ENCODE data around the gene KRTAP2-3. TPM values are rescaled to one million over a fixed set of nuclear protein-coding genes. Genes with fewer than 3 reads are reported as not detected.

KRTAP2-3 gene
- total RNA-seq, 1 donor from 2014 or later = not detected

DNA sequence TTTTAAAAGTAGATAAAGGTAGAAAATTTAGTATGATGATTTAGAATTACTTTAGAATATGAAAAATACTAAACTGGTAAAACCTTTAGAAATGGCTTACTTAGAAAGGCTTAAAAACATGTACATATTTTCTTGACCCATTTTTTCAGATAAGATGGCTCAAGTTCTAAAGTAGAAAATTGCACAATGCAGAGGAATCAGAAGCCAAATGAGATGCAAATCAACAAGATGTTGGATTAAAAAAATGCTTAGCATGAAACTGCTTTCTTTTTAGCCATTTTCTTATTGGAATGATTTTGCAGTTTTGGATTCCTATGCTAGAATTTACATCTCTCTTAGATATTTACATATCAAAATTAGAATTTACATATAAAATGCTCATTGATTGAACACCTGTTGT is 49.5 kb downstream of the KRTAP2-3 start:
- TF ChIP-seq, protein P1, sequence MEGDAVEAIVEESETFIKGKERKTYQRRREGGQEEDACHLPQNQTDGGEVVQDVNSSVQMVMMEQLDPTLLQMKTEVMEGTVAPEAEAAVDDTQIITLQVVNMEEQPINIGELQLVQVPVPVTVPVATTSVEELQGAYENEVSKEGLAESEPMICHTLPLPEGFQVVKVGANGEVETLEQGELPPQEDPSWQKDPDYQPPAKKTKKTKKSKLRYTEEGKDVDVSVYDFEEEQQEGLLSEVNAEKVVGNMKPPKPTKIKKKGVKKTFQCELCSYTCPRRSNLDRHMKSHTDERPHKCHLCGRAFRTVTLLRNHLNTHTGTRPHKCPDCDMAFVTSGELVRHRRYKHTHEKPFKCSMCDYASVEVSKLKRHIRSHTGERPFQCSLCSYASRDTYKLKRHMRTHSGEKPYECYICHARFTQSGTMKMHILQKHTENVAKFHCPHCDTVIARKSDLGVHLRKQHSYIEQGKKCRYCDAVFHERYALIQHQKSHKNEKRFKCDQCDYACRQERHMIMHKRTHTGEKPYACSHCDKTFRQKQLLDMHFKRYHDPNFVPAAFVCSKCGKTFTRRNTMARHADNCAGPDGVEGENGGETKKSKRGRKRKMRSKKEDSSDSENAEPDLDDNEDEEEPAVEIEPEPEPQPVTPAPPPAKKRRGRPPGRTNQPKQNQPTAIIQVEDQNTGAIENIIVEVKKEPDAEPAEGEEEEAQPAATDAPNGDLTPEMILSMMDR (IDR thresholded peaks at IDR 0.05) = no peak
- Mint-ChIP-seq H3K27me3 (peaks cover 9% of the 10 kb centered on the region), H3K4me1 (no peaks in the 10 kb centered on the region), H3K4me3 (no peak overlapping the region), H3K9me3 (no peaks in the 10 kb centered on the region), H3K36me3 (ENCODE audit: low read depth) (no peaks in the 10 kb centered on the region), H3K27ac (no peak overlapping the region)
- intact Hi-C loops (cut with micrococcal nuclease) = no loop called here
- CTCF ChIA-PET = no interaction called here
- ATAC-seq (ENCODE audit: low read depth) (no peak), DNase-seq (no peak)
- POLR2A ChIA-PET = no interaction called here

DNA sequence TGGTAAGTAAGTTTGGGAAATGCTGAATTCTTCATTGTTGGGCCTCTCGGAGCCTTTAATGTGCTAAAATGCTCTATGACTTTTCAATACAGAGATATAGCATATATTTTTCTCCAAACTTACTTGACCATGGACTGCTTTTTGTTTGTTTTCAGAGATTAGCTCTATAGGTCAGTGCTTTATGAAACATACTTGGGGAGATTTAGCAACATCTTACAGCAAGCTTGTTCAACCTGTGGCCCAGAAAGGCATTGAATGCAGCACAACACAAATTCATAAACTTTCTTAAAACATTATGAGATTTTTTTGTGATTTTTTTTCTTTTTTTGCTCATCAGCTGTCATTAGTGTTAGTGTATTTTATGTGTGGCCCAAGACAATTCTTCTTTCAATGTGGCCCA is 50.0 kb downstream of the KRTAP2-3 start:
- DNase-seq (no peak), ATAC-seq (ENCODE audit: low read depth) (no peak)
- POLR2A ChIA-PET = no interaction called here
- no peaks in the 10 kb centered on the region for H3K4me1 Mint-ChIP-seq
- no peak overlapping the region for H3K4me3 Mint-ChIP-seq
- CTCF ChIA-PET = no interaction called here
- TF ChIP-seq, protein P1 (IDR thresholded peaks at IDR 0.05) = no peak
- peaks cover 9% of the 10 kb centered on the region for H3K27me3 Mint-ChIP-seq
- H3K9me3 Mint-ChIP-seq = no peaks in the 10 kb centered on the region
- no peak overlapping the region for H3K27ac Mint-ChIP-seq
- intact Hi-C loops (cut with micrococcal nuclease) = no loop called here
- H3K36me3 Mint-ChIP-seq (ENCODE audit: low read depth) = no peaks in the 10 kb centered on the region

DNA sequence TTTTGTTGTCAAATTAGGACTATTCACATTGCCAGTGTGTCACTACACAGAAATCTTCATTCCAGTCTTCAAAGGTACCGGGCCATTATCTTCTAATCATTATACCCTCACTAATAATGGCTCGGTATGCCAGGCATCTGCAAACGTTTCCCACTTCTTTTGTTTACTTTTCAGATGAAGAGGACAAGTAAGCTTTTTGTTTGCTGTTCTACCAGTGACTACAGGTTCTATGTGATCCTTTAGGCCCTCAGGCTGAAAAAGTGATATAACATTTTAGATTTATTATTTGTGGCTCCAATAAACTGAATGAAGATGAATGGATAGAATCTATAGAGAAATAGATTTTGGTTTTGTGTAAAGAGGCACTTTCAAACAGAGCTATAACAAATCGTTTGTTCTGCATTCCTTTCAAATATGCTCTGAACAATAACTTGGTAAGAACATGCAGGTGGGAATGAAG is 50.6 kb downstream of the KRTAP2-3 start:
- no peak overlapping the region for H3K4me3 Mint-ChIP-seq
- no peak overlapping the region for H3K27ac Mint-ChIP-seq
- intact Hi-C loops (cut with micrococcal nuclease) = no loop called here
- ChIA-PET CTCF (no interaction called here), POLR2A (no interaction called here)
- H3K4me1 Mint-ChIP-seq = no peaks in the 10 kb centered on the region
- no peak for DNase-seq
- no peaks in the 10 kb centered on the region for H3K9me3 Mint-ChIP-seq
- TF ChIP-seq, protein P1 (IDR thresholded peaks at IDR 0.05) = no peak
- H3K36me3 Mint-ChIP-seq (ENCODE audit: low read depth) = no peaks in the 10 kb centered on the region
- peaks cover 12% of the 10 kb centered on the region for H3K27me3 Mint-ChIP-seq
- ATAC-seq (ENCODE audit: low read depth) = no peak

Other genes with a start within 250 kb of the KRTAP2-3 start
- 40.7 and 46.7 TPM in 2 replicates for gene KRT10, start 237.5 kb downstream of the KRTAP2-3 start, total RNA-seq
- not detected in 2 replicates for gene KRT12, start 192.9 kb downstream of the KRTAP2-3 start, total RNA-seq
- not detected in 2 replicates for gene KRT20, start 174.9 kb downstream of the KRTAP2-3 start, total RNA-seq
- not detected in 2 replicates for gene KRT23, start 122.5 kb downstream of the KRTAP2-3 start, total RNA-seq
- not detected in 2 replicates for gene KRT39, start 93.2 kb downstream of the KRTAP2-3 start, total RNA-seq
- gene KRT40, start 75.8 kb downstream of the KRTAP2-3 start, total RNA-seq = not detected in 2 replicates
- gene KRTAP3-3, start 66.0 kb downstream of the KRTAP2-3 start, total RNA-seq = not detected in 2 replicates
- gene KRTAP3-2, start 60.2 kb downstream of the KRTAP2-3 start, total RNA-seq = not detected in 2 replicates
- gene KRTAP3-1, start 51.0 kb downstream of the KRTAP2-3 start, total RNA-seq = not detected in 2 replicates
- not detected in 2 replicates for gene KRTAP1-5, start 32.9 kb downstream of the KRTAP2-3 start, total RNA-seq
- gene KRTAP1-4, start 29.9 kb downstream of the KRTAP2-3 start, total RNA-seq = not detected in 2 replicates
- gene KRTAP1-3, start 25.2 kb downstream of the KRTAP2-3 start, total RNA-seq = not detected in 2 replicates
- not detected in 2 replicates for gene KRTAP1-1, start 18.7 kb downstream of the KRTAP2-3 start, total RNA-seq
- not detected in 2 replicates for gene KRTAP2-1, start 12.8 kb downstream of the KRTAP2-3 start, total RNA-seq
- not detected in 2 replicates for gene KRTAP2-2, start 4.9 kb downstream of the KRTAP2-3 start, total RNA-seq
- gene KRTAP2-4, start 5.8 kb upstream of the KRTAP2-3 start, total RNA-seq = not detected in 2 replicates
- not detected in 2 replicates for gene KRTAP4-7, start 24.0 kb upstream of the KRTAP2-3 start, total RNA-seq
- gene KRTAP4-8, start 38.0 kb upstream of the KRTAP2-3 start, total RNA-seq = not detected in 2 replicates
- gene KRTAP4-16, start 42.1 kb upstream of the KRTAP2-3 start, total RNA-seq = not detected in 2 replicates
- not detected in 2 replicates for gene KRTAP4-9, start 45.3 kb upstream of the KRTAP2-3 start, total RNA-seq
- gene KRTAP4-11, start 58.3 kb upstream of the KRTAP2-3 start, total RNA-seq = not detected in 2 replicates
- gene KRTAP4-12, start 64.1 kb upstream of the KRTAP2-3 start, total RNA-seq = not detected in 2 replicates
- not detected in 2 replicates for gene KRTAP4-6, start 80.4 kb upstream of the KRTAP2-3 start, total RNA-seq
- gene KRTAP4-5, start 89.7 kb upstream of the KRTAP2-3 start, total RNA-seq = not detected in 2 replicates
- not detected in 2 replicates for gene KRTAP4-4, start 100.6 kb upstream of the KRTAP2-3 start, total RNA-seq
- gene KRTAP4-3, start 108.1 kb upstream of the KRTAP2-3 start, total RNA-seq = not detected in 2 replicates
- not detected in 2 replicates for gene KRTAP4-2, start 118.1 kb upstream of the KRTAP2-3 start, total RNA-seq
- gene KRTAP4-1, start 124.8 kb upstream of the KRTAP2-3 start, total RNA-seq = not detected in 2 replicates
- not detected in 2 replicates for gene KRTAP9-1, start 129.8 kb upstream of the KRTAP2-3 start, total RNA-seq
- not detected in 2 replicates for gene KRTAP9-2, start 166.5 kb upstream of the KRTAP2-3 start, total RNA-seq
- not detected in 2 replicates for gene KRTAP9-3, start 172.3 kb upstream of the KRTAP2-3 start, total RNA-seq
- not detected in 2 replicates for gene KRTAP9-8, start 177.9 kb upstream of the KRTAP2-3 start, total RNA-seq
- not detected in 2 replicates for gene KRTAP9-4, start 189.6 kb upstream of the KRTAP2-3 start, total RNA-seq
- gene KRTAP9-9, start 195.3 kb upstream of the KRTAP2-3 start, total RNA-seq = not detected in 2 replicates
- not detected in 2 replicates for gene KRTAP9-6, start 205.3 kb upstream of the KRTAP2-3 start, total RNA-seq
- not detected in 2 replicates for gene KRTAP9-7, start 215.6 kb upstream of the KRTAP2-3 start, total RNA-seq
- gene KRTAP29-1, start 242.7 kb upstream of the KRTAP2-3 start, total RNA-seq = not detected in 2 replicates
- not detected in 2 replicates for gene KRTAP16-1, start 249.2 kb upstream of the KRTAP2-3 start, total RNA-seq